SU-DHL-6 (cell line): ENCODE measurements around the gene WNT9A.

Source experiments
- H2AFZ ChIP-seq: fragments of 200-600 bp; sonication (generic); 2 replicates; pipeline ENCODE4 v1.6.1; 2014; ENCODE audit warnings: low read depth, mild to moderate bottlenecking, moderate library complexity, mixed read lengths, antibody characterized with exemption, low read length; ENCODE audit not compliant: severe bottlenecking
- H3F3A ChIP-seq: fragments of 200-600 bp; shearing (Covaris generic); 2 replicates; pipeline ENCODE4 v1.6.0; 2016; ENCODE audit warnings: antibody characterized with exemption, mild to moderate bottlenecking; ENCODE audit not compliant: insufficient read depth
- H3K27ac ChIP-seq: fragments of 200-600 bp; sonication (generic); 2 replicates; pipeline ENCODE4 v1.5.1; 2016; ENCODE audit warnings: low read depth, mild to moderate bottlenecking, low read length, moderate library complexity, mixed read lengths
- H3K27me3 ChIP-seq: fragments of 200-600 bp; sonication (generic), shearing (Covaris generic); 2 replicates; pipeline ENCODE4 v1.6.0; 2014; ENCODE audit warnings: mild to moderate bottlenecking, low read length
- H3K36me3 ChIP-seq: fragments of 200-600 bp; sonication (generic); 2 replicates; pipeline ENCODE4 v1.6.1; 2014; ENCODE audit warnings: mild to moderate bottlenecking, low read length, mixed read lengths
- H3K4me2 ChIP-seq: fragments of 300-600, 200-600 bp; shearing (Covaris generic), sonication (generic); 2 replicates; pipeline ENCODE4 v1.6.0; 2014; ENCODE audit warnings: low read length, low read depth, mild to moderate bottlenecking; ENCODE audit not compliant: poor library complexity, severe bottlenecking
- H3K4me3 ChIP-seq: fragments of 200-600 bp; sonication (generic); 2 replicates; pipeline ENCODE4 v1.5.1; 2014; ENCODE audit warnings: antibody characterized with exemption, low read length, mild to moderate bottlenecking, mixed read lengths; ENCODE audit not compliant: insufficient read depth, poor library complexity, severe bottlenecking
- H3K79me2 ChIP-seq: fragments of 200-600 bp; sonication (generic); 2 replicates; pipeline ENCODE4 v1.6.1; 2014; ENCODE audit warnings: mild to moderate bottlenecking, low read length, moderate library complexity; ENCODE audit not compliant: insufficient read depth
- H3K9ac ChIP-seq: fragments of 200-600 bp; sonication (generic); 2 replicates; pipeline ENCODE4 v1.7.0; 2014; ENCODE audit warnings: mild to moderate bottlenecking, low read length
- H3K9me2 ChIP-seq: fragments of 200-600 bp; sonication (generic); replicated peaks from 2 replicates; pipeline ENCODE4 v1.6.1; 2014; ENCODE audit warnings: low read length; ENCODE audit not compliant: insufficient read depth
- H3K9me3 ChIP-seq: fragments of 200-600 bp; sonication (generic); 2 replicates; pipeline ENCODE4 v1.6.1; 2014; ENCODE audit warnings: low read length, mixed read lengths; ENCODE audit not compliant: insufficient read depth
- H4K20me1 ChIP-seq: fragments of 200-600 bp; sonication (generic); 2 replicates; pipeline ENCODE4 v1.6.1; 2014; ENCODE audit warnings: low read depth, mild to moderate bottlenecking, antibody characterized with exemption, low read length, moderate library complexity, mixed read lengths
- CTCF ChIP-seq: fragments of 200-600 bp; sonication (generic); IDR thresholded peaks from one replicate; pipeline ENCODE4 v1.5.1; 2017; ENCODE audit warnings: antibody characterized with exemption, mild to moderate bottlenecking, low read length, moderate library complexity; ENCODE audit not compliant: insufficient read depth, poor library complexity, severe bottlenecking
- EZH2phosphoT487 ChIP-seq: fragments of 200-600 bp; sonication (generic), shearing (Covaris generic); conservative IDR thresholded peaks from 2 replicates; pipeline ENCODE4 v1.6.1; 2018; ENCODE audit warnings: mild to moderate bottlenecking, antibody characterized with exemption, low read length, moderate library complexity, mixed read lengths

Gene WNT9A

GRCh38 chr1:227946624-227947385 lies 927 bp downstream of the WNT9A start:
- TF ChIP-seq CTCF (no peak), EZH2phosphoT487 (no peak)
- no peaks in the 10 kb centered on the region for H3K9me3 ChIP-seq
- no peaks in the 10 kb centered on the region for H3F3A ChIP-seq
- H3K36me3 ChIP-seq: no peaks in the 10 kb centered on the region
- no peaks in the 10 kb centered on the region for H3K27me3 ChIP-seq
- no peak overlapping the region for H3K9ac ChIP-seq
- no peaks in the 10 kb centered on the region for H4K20me1 ChIP-seq
- H3K79me2 ChIP-seq: no peaks in the 10 kb centered on the region
- no peak overlapping the region for H3K4me2 ChIP-seq
- no peak overlapping the region for H3K27ac ChIP-seq
- H3K9me2 ChIP-seq: no peaks in the 10 kb centered on the region
- no peak overlapping the region for H2AFZ ChIP-seq
- no peak overlapping the region for H3K4me3 ChIP-seq

- Histone ChIP-seq H3K4me3 (no peak overlapping the region), H3K4me2 (no peak overlapping the region), H3K9me3 (no peaks in the 10 kb centered on the region), H3K9ac (no peak overlapping the region), H4K20me1 (no peaks in the 10 kb centered on the region), H3K27ac (no peak overlapping the region), H2AFZ (no peak overlapping the region), H3K79me2 (no peaks in the 10 kb centered on the region), H3K9me2 (no peaks in the 10 kb centered on the region), H3K36me3 (no peaks in the 10 kb centered on the region), H3F3A (no peaks in the 10 kb centered on the region), H3K27me3 (no peaks in the 10 kb centered on the region)
- no peak for TF ChIP-seq EZH2phosphoT487
Measured at GRCh38 chr1:227945891-227946623, 1.7 kb downstream of the WNT9A start.

- Histone ChIP-seq H3K27me3 (no peaks in the 10 kb centered on the region), H3K27ac (no peak overlapping the region), H3K79me2 (no peaks in the 10 kb centered on the region), H4K20me1 (no peaks in the 10 kb centered on the region), H3K4me2 (no peak overlapping the region), H3K9ac (no peak overlapping the region), H3F3A (no peaks in the 10 kb centered on the region), H3K9me3 (no peaks in the 10 kb centered on the region), H3K9me2 (no peaks in the 10 kb centered on the region), H3K36me3 (no peaks in the 10 kb centered on the region), H3K4me3 (no peak overlapping the region), H2AFZ (no peak overlapping the region)
- TF ChIP-seq EZH2phosphoT487: no peak
- TF ChIP-seq CTCF: no peak
Measured at GRCh38 chr1:227944931-227945890, 2.5 kb downstream of the WNT9A start.
